Activated CD8-positive, alpha-beta memory T cell treated with anti-CD3 and anti-CD28 coated beads for 36 hours (primary cell): ENCODE measurements around the gene SATB2. TPM values are rescaled to one million over a fixed set of nuclear protein-coding genes. Genes with fewer than 3 reads are reported as not detected.

Experiments
- CTCF ChIA-PET: fragments of 350-600 bp; sonication (Branson Sonifier 250); formaldehyde crosslinking; loops from one replicate; lab custom pipeline; 2021; ENCODE audit warnings: antibody characterized with exemption; lab: Charles Lee
- POLR2A ChIA-PET: fragments of 350-600 bp; sonication (Branson Sonifier 250); formaldehyde crosslinking; loops from one replicate; lab custom pipeline; 2021; ENCODE audit warnings: antibody characterized with exemption; lab: Charles Lee
- total RNA-seq, 2 experiments: library from RNA; stranded (reverse); gene quantifications; one replicate each; pipeline ENCODE4 v1.2.3, GENCODE V29; 2021

Gene SATB2
- total RNA-seq, 2 experiments from 2014 or later = 0.15 to 0.21 TPM

DNA sequence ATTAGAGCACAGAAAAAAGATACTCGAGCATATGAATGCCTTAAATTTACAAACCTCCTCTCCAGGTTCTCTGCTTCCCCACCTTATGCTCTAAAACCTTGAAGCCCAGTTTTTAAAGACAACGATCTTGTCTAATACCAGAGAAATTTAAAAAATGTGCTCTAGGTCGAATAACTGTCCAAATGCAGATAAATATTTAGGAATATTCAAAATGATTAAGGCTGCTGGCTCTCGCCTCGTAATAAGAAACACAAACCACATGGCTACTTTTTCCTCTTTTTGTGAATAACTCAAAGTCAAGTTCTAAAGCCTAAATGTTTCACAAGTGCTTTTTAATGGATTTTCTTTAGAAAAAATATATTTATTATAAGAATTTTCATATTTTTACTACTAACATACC is 101.3 kb downstream of the SATB2 start:
- ChIA-PET CTCF (no interaction called here), POLR2A (no interaction called here)

DNA sequence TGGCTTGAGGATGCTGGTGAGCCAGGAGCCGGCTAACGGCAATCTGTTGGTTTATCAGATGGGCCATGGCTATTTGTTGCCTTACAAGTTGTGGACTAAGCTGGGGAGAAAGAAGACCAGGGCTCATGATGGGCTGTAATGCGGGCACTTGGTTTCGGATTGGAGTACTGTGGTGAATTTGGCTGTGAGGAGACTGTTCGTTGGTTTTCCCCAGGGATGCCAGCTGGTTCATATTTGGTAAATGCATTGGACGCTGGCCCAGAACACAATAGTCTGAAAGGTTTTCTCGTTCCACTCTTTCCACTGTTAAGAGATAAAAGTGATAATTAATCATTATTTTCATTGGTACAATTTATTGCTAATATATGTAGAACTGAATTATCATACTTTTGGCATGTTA is 108.9 kb downstream of the SATB2 start:
- ChIA-PET POLR2A (no interaction called here), CTCF (no interaction called here)

DNA sequence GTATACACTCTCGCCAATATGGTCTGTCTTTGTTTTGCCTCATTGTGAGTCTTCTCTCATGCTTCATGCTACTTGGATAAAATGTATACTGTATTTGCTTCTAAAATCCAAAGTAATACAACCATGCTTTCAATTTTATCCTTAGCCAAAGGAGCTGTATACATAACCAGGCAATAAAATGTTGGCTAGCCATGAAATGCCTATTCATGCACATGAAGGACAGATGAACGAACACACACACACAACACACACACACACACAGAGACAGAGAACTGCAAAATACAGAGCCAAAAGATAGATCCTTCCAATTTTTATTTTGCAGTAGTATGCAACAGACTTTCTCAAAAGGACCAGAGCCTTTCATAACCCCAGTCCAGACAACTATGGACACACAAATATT is 113.7 kb downstream of the SATB2 start:
- ChIA-PET POLR2A (no interaction called here), CTCF (no interaction called here)

DNA sequence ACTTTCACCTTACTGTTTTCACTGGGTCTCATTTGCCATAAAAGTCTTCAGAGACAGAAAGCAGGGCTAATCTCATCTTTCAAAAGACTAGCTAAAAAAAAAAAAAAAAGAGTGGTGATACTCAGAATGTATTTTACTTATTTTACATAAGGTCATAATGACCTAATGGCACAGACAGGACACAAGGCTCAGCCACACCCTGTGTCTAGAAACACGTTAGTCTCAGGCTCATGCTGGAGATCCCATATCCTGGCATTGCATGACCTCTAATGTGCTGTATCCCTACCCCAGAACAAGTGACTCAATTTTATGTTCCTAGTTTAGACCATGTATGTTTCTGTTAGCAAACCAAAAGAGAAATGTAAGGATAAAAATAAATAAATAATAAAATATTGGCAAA is 115.4 kb downstream of the SATB2 start:
- CTCF ChIA-PET = interaction anchor here (0.7 kb wide), 1 partner anchor 142 kb away, joined by 5 read pairs; no protein-coding TSS in a partner anchor

DNA sequence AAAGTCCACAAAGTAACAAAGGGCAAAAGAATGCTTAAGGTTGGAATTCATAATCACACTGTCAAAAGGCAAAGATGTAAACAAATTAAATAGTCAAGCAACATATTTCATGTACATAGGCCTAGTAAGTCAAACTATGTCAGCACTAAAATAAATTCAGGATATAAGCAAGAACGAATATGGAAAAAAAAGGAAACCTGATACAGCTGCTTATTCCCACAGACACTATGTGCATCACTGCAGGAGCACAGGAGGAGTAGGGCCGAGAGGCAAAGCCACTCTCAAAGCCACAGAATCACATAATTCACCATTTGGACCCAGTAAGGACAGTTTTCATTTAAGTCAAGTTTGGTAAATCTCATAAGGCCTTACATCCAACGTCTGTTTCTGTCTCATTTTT is 116.6 kb downstream of the SATB2 start:
- CTCF ChIA-PET = no interaction called here
- POLR2A ChIA-PET = no interaction called here

More for the DNA sequence above, 115.4 kb downstream of the SATB2 start:
- POLR2A ChIA-PET = no interaction called here

DNA sequence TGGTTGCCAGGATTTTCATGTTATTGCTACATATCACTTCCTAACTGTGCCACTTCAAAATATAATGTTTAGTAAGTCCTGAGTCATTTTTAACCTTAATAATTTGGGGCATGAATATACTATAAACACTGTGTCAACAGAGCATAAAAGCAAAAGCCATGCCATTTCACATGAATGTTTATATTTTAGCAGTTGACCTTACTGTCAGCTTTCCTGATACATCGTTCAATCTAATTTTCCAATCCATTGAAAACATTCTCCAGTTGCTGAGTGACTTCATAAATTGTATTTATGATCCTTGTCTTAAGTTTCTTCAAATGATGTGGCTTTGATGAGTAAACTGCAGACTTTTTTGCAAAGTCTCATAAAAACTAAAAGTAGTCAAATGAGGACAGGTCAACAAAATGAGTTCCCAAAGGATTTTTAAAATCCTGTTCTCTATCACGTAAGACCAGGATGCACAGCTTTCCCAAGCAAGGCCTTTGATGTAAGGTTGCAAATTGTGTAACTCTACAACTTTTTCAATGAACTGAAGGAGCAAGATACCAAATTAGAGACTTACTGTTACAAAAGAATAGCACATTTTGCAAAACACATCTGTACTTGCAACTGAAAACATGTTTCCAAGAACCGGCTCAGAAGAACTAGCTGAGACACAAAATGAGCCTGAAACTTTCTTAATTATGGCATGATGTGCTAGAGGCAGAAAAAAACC is 117.7 kb downstream of the SATB2 start:
- ChIA-PET CTCF (no interaction called here), POLR2A (no interaction called here)

DNA sequence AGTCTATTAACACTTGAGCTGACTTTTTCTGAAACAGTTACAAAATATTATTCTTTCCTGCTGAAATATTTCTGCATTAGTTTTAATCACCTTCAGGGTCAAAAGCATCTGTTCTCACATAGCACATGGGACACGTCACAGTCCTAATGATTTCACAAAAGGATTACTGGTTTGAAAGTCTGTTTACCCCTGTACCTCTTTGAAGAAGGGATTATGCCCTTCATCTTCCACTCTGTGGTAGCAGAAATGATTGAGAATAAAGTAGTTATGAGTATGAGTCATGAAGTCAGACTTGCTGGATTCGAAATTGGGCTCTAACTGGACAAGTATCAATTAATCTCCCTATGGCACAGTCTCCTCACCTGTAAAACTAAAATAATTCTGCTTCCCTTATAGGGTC is 121.2 kb downstream of the SATB2 start:
- POLR2A ChIA-PET = no interaction called here
- CTCF ChIA-PET = no interaction called here

DNA sequence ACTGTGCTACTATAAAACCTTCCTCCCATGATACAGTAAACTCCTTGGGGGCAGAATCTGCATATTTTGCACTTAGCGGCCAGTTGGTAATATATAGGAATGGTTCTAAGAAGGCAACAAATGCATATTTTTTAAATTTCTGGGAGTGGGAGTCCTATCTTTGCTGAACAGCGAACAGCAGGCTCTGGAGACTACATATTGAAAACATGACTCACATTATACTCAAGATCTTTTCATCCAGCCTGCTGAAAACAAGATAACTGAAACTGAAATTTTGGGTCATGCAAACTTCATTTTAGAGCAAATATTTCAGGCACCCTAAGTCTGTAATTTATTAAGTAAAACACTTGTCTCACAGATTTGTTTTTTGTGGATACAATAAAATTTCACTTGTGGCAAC is 122.2 kb downstream of the SATB2 start:
- CTCF ChIA-PET = no interaction called here

DNA sequence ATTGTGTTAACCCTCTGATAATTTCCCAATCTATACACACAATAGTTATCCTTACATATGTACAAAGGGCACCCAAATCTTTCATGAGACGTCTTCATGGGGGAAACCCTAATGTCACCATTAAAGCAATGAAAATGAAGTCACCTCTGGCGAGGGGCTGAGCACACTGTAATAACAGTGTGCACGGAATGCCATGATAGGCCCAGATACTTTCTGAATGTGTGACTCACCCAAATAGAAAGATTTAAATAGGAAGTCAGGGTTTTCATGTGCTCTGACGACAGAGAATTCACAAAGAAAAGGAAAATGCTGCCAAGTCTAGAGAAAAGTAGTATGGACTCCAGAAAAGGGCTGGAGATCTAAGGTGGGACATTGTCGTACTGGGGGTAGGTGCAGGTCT is 128.3 kb downstream of the SATB2 start:
- POLR2A ChIA-PET = no interaction called here
- CTCF ChIA-PET = no interaction called here

More for the DNA sequence above, 122.2 kb downstream of the SATB2 start:
- POLR2A ChIA-PET = no interaction called here

DNA sequence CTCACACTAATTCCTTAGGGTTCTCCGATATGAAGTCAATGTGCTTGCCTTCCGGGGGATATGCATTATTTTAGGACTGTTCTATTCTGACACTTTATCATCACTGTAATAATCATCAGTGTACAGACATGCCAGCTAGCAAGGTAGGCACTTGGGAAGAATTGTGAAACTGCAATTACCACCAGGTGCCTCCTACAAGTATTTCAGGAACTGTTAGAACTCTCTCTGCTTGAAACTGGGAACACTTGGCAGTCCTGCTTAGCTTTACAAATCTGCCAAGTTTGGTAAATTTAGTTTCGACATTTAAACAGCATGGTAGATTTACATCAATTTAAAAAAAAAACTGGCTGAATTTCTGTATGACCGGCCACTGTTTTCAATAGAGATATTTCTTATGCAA is 128.7 kb downstream of the SATB2 start:
- CTCF ChIA-PET = no interaction called here
- POLR2A ChIA-PET = no interaction called here

DNA sequence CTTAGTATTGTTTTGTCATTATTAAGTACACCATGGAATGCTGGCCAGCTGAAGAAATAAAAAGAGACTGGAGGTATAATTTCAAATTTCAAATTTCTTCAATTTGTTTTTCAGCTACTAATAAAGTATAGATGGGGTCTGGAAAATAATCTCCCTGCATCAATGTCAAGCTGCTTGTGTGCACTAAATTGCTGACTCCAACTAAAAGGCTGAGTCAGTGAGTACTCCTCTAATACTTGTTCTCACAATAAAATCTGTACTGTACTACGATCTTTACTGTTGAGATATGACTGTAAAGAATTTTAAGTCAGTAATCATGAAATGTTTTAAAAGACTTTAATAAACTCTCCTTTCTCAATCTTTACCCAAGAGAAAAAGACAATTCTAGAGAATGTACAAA is 131.9 kb downstream of the SATB2 start:
- ChIA-PET CTCF (no interaction called here), POLR2A (no interaction called here)

DNA sequence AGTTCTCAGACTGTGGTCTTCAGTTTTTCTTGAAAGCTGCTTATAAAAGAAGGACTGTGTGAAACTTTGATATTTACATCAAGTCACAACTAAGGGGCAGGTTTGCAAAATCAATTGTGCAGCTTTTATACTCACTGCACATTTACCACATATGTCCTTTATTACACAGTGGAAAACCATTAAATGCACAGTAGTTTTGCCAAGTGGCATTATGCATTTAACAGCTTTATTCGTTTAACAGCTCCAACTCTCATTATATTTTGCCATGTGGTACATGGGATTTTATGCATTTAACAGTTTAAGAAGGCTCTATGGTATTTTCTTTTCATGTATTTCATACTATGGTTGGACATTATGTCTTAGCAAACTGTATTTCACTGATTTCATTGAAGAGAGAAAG is 135.6 kb downstream of the SATB2 start:
- CTCF ChIA-PET = no interaction called here
- POLR2A ChIA-PET = no interaction called here

DNA sequence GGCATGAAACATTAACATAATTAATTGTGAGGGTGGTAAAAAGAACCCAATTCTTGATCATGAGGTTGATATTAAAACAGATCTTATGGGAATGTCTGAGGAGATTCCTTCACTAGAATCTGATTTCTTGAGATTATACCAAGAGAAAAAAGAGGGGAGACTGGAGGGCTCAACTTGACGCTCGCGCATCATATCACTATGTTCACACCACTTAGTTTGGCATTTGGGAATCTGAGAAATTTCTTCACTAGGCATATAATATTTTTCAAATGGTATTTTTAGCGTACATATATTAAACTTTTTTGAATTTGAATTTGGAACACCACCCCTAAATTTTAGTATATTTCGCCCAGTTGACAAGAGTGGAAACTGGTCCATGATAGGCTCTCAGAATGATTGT is 140.1 kb downstream of the SATB2 start:
- CTCF ChIA-PET = no interaction called here
- POLR2A ChIA-PET = no interaction called here

DNA sequence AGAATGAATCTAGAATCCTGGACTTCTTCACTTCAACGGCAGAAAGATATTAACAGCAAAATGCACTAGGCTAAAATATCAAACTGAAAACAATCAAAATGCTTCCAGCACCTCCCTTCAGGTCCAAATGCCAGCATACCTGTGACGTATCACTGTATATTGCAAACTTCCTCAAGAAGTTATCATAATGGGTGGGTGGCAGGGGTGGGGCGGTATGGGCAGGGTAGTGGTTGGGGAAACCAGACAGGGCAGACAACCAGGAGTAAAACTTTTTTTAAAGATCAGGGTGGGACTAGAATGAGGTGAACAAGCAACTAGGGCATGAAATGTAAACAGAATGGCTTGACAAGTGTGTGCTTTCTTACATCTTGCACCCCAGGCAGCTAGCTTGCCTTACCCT is 140.9 kb downstream of the SATB2 start:
- ChIA-PET CTCF (no interaction called here), POLR2A (no interaction called here)

DNA sequence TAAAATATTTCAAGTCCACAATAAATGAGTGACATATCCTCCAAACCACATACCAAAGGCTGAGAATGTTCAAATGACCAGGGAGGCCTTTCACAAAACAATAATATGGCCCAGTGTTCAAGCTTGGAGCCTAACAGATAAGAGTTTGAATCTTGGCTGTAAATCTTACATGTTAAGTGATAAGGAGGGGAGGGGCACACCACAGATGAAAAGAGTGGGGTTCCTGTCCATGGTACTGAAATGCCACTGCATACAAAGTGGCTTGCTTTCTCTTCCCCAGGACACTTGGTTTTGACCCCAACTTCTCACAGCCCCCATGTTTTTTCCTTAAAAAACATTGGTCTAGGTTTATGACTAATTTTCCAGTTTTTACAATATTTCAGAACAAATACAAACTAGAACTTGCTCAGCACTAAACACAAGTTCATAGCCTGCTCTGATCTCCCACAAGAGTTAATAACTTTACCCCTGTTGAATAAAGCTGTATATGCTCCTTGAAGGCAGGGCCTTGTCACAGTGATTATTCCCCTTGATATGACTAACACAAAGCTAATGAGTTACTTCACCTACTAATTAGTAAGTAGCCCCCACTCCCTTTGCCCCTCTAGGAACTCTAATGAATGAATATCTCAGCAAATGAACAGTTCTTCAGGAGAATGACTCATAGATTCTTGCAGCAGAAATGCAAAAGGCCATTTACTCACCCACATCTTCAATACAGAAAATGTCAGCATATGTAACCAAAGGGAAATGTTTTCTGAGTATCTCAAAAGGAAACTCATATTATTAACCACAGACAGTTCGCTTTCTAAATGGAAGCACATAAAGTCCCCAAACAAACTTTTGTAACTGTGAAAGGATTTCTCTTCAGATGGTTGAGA is 142.2 kb downstream of the SATB2 start:
- CTCF ChIA-PET = no interaction called here
- POLR2A ChIA-PET = no interaction called here

DNA sequence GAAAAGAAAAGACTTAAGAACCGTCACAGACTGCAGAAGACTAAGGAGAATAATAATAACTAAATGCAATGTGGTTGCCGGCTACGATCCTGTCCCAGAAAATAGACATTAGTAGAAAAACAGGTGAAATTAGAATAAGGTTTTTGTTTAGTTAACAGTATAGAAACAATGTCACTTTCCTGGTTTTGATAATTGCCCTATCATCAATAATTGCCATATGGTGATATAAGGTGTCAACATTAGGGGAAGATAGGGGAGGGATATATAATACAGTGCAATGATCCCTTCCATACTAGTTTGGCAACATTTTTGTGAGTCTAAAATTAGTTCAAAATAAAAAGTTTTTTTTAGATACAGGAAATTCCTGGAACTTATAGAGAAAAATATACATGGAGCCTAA is 144.8 kb downstream of the SATB2 start:
- ChIA-PET POLR2A (no interaction called here), CTCF (no interaction called here)

DNA sequence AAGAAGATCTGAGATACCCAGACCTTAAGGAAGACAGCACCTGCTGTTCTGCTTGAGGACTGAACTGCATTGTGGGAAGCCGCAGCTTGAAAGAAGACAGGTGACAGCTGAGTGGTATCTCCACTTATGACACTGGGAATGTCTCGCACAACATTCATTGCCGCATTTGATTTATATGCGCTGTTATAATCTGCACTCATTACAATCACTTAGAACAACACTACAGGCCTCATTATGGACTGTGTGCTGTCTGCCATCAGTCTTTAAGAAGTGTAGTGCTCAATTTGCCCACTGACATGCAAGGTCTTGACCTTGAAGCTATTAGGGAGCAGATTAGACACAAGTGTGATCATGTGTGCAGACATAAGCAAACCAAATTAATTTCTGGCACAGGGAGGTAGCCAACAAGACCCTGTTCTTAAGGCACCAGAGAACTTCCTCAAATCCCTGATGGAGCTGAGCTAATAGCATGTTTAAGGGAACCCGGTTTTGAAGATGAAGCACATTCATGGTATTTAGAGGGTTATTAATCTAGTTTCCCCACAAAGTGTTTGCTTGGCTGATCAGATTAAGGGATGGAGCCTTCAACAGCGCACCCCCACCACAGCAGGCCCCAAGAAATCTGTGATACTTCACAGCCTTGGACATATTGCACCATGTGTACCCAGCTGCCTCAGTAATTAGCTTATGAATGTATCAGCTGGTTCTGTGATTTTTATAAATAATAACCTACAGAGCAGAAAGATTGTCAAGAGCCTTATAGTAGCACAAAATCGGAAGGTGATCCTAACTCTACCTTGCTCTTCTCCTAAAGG is 146.8 kb downstream of the SATB2 start:
- ChIA-PET CTCF (no interaction called here), POLR2A (no interaction called here)

DNA sequence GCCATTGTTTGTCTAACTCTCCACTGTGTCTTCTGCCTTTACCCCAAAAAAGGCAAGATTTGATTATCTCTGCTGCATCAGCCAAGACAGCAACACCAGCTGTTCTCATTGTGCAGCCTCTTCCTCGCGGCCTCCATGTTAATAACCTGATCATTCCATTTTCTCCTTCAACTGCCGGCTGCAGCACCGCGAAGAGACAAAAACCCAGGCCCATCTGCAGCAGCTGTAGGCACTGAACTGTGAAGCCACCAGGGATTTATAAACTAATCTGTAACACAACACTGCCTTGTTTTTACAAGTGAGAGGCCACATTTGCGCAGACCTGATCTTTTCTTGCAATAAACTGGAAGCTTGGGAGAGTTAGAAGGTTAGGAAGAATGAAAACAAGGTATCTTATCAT is 147.8 kb downstream of the SATB2 start:
- ChIA-PET POLR2A (no interaction called here), CTCF (no interaction called here)

DNA sequence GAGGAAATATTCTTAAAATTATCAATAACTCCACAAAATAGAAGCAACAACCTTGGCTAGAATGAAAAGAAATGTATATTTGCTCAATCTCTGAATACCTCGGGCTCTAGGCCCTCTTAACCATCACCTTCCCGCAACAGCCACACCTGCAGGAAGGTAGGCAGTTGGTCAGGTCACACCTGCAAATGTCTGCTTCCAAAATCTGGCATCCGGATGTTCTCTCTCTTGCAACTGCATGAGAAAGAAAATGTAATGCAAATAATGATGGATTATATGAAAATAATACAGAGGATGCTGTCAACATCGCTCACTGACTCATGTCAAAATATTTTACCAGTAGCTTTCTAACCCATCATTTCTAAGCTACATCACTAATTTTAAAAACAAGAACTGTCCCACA is 148.3 kb downstream of the SATB2 start:
- ChIA-PET POLR2A (no interaction called here), CTCF (no interaction called here)

DNA sequence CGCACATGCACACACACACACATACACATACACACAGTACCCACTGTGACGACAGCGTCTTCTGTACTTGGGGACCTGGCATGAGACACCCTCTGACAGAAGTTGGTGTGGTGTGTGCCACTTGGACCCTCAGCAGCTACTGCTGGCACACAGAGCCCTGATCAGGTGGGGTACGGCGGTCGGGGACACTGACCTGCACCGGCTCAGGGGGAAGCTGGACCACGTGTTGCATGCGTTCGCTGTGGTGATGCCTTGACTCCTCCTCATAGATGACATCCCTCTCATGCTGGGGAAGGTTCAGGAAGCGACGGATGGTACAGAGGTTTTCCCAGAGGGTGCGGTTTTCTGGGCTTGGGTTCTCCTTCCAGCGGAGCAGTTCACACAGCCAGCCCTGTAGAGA is 149.2 kb downstream of the SATB2 start:
- POLR2A ChIA-PET = no interaction called here
- CTCF ChIA-PET = no interaction called here
